SH-SY5Y (cell line): ENCODE data around the gene TM6SF1.

Experiments used
- GATA2 ChIP-seq: IDR thresholded peaks from 2 replicates; pipeline ENCODE4 v1.6.1; 2011; ENCODE audit warnings: mild to moderate bottlenecking, low read depth, low read length
- GATA3 ChIP-seq: IDR thresholded peaks from 2 replicates; pipeline ENCODE4 v1.6.1; 2011; ENCODE audit warnings: low read depth, mild to moderate bottlenecking, low read length, moderate library complexity

GRCh38 chr15:83061680-83062079 lies 45.8 kb upstream of the TM6SF1 start:
- TF ChIP-seq GATA2 (no peak), GATA3 (no peak)
